Muscle of leg (tissue), 11 donors: Measurements from ENCODE around the gene ATP13A5. TPM values are rescaled to one million over a fixed set of nuclear protein-coding genes. Genes with fewer than 3 reads are reported as not detected.

ENCODE experiments used
- DNase-seq: peaks from one replicate; pipeline ENCODE4 v3.0.0; 2013
- H3K27ac ChIP-seq: one replicate; pipeline ENCODE4 v1.5.1; 2013; ENCODE audit warnings: mild to moderate bottlenecking, low read length, control low read depth
- H3K27me3 ChIP-seq: one replicate; pipeline ENCODE4 v1.6.1; 2013; ENCODE audit warnings: low read length; ENCODE audit not compliant: control insufficient read depth, insufficient read depth
- H3K36me3 ChIP-seq: one replicate; pipeline ENCODE4 v1.6.1; 2013; ENCODE audit warnings: low read length; ENCODE audit not compliant: control insufficient read depth, insufficient read depth
- H3K4me1 ChIP-seq: one replicate; pipeline ENCODE4 v1.6.1; 2013; ENCODE audit warnings: low read length; ENCODE audit not compliant: control insufficient read depth, insufficient read depth
- H3K4me3 ChIP-seq: one replicate; pipeline ENCODE4 v1.5.1; 2013; ENCODE audit warnings: low read length, control low read depth
- H3K9me3 ChIP-seq: replicated peaks from 2 replicates; pipeline ENCODE4 v1.6.1; 2013; ENCODE audit warnings: low read depth, low read length; ENCODE audit not compliant: control insufficient read depth
- WGBS: methylation state at CpG from one replicate; pipeline ENCODE4 v1.1.5; 2013; ENCODE audit warnings: missing lambda C conversion rate; ENCODE audit not compliant: insufficient coverage; 5-methylcytosine and 5-hydroxymethylcytosine counted together
- polyA plus RNA-seq, 8 donors: library from polyadenylated mRNA; unstranded; fragments of 120-200 nt; gene quantifications; one replicate each; pipeline versions ENCODE4 v1.2.1 to v1.2.3, GENCODE V29; 2013; ENCODE audit warnings: inconsistent platforms in 1 of 8, low replicate concordance in 1 of 8; ENCODE audit not compliant: insufficient read length in 8 of 8, insufficient read depth in 1 of 8
- total RNA-seq: library from RNA; stranded (reverse); fragments of 120-200 nt; gene quantifications from one replicate; pipeline ENCODE4 v1.2.4, GENCODE V29; 2013

The ATP13A5 gene
- total and polyA plus RNA-seq, 9 donors = 0.09 to 1.3 (median 0.44) TPM

- H3K36me3 ChIP-seq = no peaks in the 10 kb centered on the region
- peaks cover 4% of the 10 kb centered on the region for H3K4me1 ChIP-seq
- H3K27ac ChIP-seq = no peak overlapping the region
- DNase-seq = no peak
- no peaks in the 10 kb centered on the region for H3K27me3 ChIP-seq
- no peaks in the 10 kb centered on the region for H3K9me3 ChIP-seq
- WGBS = 80% methylated on average over 2 of the region's 3 CpGs
- H3K4me3 ChIP-seq = no peak overlapping the region
These were observed 64.4 kb downstream of the ATP13A5 start for GRCh38 chr3:193314161-193314560.

GRCh38 chr3:193313061-193313958 lies 65.2 kb downstream of the ATP13A5 start:
- H3K9me3 ChIP-seq = no peaks in the 10 kb centered on the region
- H3K27ac ChIP-seq = no peak overlapping the region
- H3K4me3 ChIP-seq = no peak overlapping the region
- H3K4me1 ChIP-seq = peaks cover 4% of the 10 kb centered on the region
- H3K27me3 ChIP-seq = no peaks in the 10 kb centered on the region
- H3K36me3 ChIP-seq = no peaks in the 10 kb centered on the region
- no peak for DNase-seq
- 64% methylated on average over 2 of the region's 3 CpGs for WGBS

- no peaks in the 10 kb centered on the region for H3K27me3 ChIP-seq
- H3K4me1 ChIP-seq = peaks cover 4% of the 10 kb centered on the region
- DNase-seq = peak; percentile 7
- H3K36me3 ChIP-seq = no peaks in the 10 kb centered on the region
- no peaks in the 10 kb centered on the region for H3K9me3 ChIP-seq
- no peak overlapping the region for H3K27ac ChIP-seq
- WGBS = 60% methylated on average over 4 of the region's 6 CpGs
- H3K4me3 ChIP-seq = no peak overlapping the region
These were observed 67.4 kb downstream of the ATP13A5 start for GRCh38 chr3:193310914-193311723.

- Histone ChIP-seq H3K36me3 (no peaks in the 10 kb centered on the region), H3K27ac (no peak overlapping the region), H3K4me3 (no peak overlapping the region), H3K9me3 (no peaks in the 10 kb centered on the region), H3K27me3 (no peaks in the 10 kb centered on the region), H3K4me1 (no peaks in the 10 kb centered on the region)
- no peak for DNase-seq
- no CpG with 5 or more reads among the region's 1 CpG for WGBS
These were observed 73.2 kb downstream of the ATP13A5 start for GRCh38 chr3:193305356-193305755.

- Histone ChIP-seq H3K36me3 (no peaks in the 10 kb centered on the region), H3K27me3 (no peaks in the 10 kb centered on the region), H3K9me3 (no peaks in the 10 kb centered on the region), H3K27ac (no peak overlapping the region), H3K4me3 (no peak overlapping the region), H3K4me1 (no peaks in the 10 kb centered on the region)
- DNase-seq = no peak
- no CpG with 5 or more reads among the region's 1 CpG for WGBS
These were observed 77.1 kb downstream of the ATP13A5 start for GRCh38 chr3:193301433-193301832.

- no peaks in the 10 kb centered on the region for H3K4me1 ChIP-seq
- no peaks in the 10 kb centered on the region for H3K27me3 ChIP-seq
- no peaks in the 10 kb centered on the region for H3K9me3 ChIP-seq
- no peak overlapping the region for H3K27ac ChIP-seq
- H3K4me3 ChIP-seq = no peak overlapping the region
- 92% methylated on average over 2 of the region's 5 CpGs for WGBS
- no peak for DNase-seq
- H3K36me3 ChIP-seq = no peaks in the 10 kb centered on the region
These were observed 81.1 kb downstream of the ATP13A5 start for GRCh38 chr3:193297421-193297820.

- Histone ChIP-seq H3K4me3 (no peak overlapping the region), H3K27ac (no peak overlapping the region), H3K36me3 (no peaks in the 10 kb centered on the region), H3K27me3 (no peaks in the 10 kb centered on the region), H3K9me3 (peaks cover 4% of the 10 kb centered on the region), H3K4me1 (no peaks in the 10 kb centered on the region)
- WGBS = 63% methylated on average over 1 of the region's 2 CpGs
- DNase-seq = no peak
These were observed 82.6 kb downstream of the ATP13A5 start for GRCh38 chr3:193295985-193296384.

- 61% methylated on average over 2 of the region's 3 CpGs for WGBS
- Histone ChIP-seq H3K27ac (no peak overlapping the region), H3K36me3 (no peaks in the 10 kb centered on the region), H3K27me3 (no peaks in the 10 kb centered on the region), H3K4me3 (no peak overlapping the region), H3K4me1 (no peaks in the 10 kb centered on the region), H3K9me3 (peaks cover 4% of the 10 kb centered on the region)
- DNase-seq = no peak
These were observed 86.2 kb downstream of the ATP13A5 start for GRCh38 chr3:193292386-193292785.

GRCh38 chr3:193271101-193271840 lies 107.3 kb downstream of the ATP13A5 start:
- DNase-seq = peak; percentile 30

GRCh38 chr3:193270451-193270850 lies 108.1 kb downstream of the ATP13A5 start:
- H3K9me3 ChIP-seq = no peaks in the 10 kb centered on the region
- no CpG with 5 or more reads among the region's 3 CpGs for WGBS
- peaks cover 3% of the 10 kb centered on the region for H3K4me1 ChIP-seq
- peak; percentile 52 for DNase-seq
- H3K27me3 ChIP-seq = no peaks in the 10 kb centered on the region
- H3K4me3 ChIP-seq = no peak overlapping the region
- no peaks in the 10 kb centered on the region for H3K36me3 ChIP-seq
- H3K27ac ChIP-seq = no peak overlapping the region

More at GRCh38 chr3:193271101-193271840, 107.3 kb downstream of the ATP13A5 start:
- no peaks in the 10 kb centered on the region for H3K36me3 ChIP-seq
- no peaks in the 10 kb centered on the region for H3K9me3 ChIP-seq
- no CpG with 5 or more reads among the region's 3 CpGs for WGBS
- H3K27me3 ChIP-seq = no peaks in the 10 kb centered on the region
- no peak overlapping the region for H3K4me3 ChIP-seq
- peaks cover 3% of the 10 kb centered on the region for H3K4me1 ChIP-seq
- peak overlapping the region; percentile 42 for H3K27ac ChIP-seq
